Measurements from ENCODE around the gene ARFGAP1. TPM values are rescaled to one million over a fixed set of nuclear protein-coding genes. Genes with fewer than 3 reads are reported as not detected.

The ARFGAP1 gene
- total RNA-seq, 1 donor from 2014 or later = 128 TPM

GRCh38 chr20:63284981-63285524, 12.4 kb downstream of the ARFGAP1 start:
- Mint-ChIP-seq H3K27ac (ENCODE audit: unreplicated experiment) (no peak overlapping the region), H3K4me3 (no peak overlapping the region), H3K27me3 (ENCODE audit: low read depth) (no peaks in the 10 kb centered on the region), H3K36me3 (ENCODE audit: low read depth) (no peaks in the 10 kb centered on the region), H3K4me1 (no peaks in the 10 kb centered on the region), H3K9me3 (no peaks in the 10 kb centered on the region)
- DNase-seq (ENCODE audit: low read depth, low spot score) = no peak
- TF ChIP-seq, protein P1, sequence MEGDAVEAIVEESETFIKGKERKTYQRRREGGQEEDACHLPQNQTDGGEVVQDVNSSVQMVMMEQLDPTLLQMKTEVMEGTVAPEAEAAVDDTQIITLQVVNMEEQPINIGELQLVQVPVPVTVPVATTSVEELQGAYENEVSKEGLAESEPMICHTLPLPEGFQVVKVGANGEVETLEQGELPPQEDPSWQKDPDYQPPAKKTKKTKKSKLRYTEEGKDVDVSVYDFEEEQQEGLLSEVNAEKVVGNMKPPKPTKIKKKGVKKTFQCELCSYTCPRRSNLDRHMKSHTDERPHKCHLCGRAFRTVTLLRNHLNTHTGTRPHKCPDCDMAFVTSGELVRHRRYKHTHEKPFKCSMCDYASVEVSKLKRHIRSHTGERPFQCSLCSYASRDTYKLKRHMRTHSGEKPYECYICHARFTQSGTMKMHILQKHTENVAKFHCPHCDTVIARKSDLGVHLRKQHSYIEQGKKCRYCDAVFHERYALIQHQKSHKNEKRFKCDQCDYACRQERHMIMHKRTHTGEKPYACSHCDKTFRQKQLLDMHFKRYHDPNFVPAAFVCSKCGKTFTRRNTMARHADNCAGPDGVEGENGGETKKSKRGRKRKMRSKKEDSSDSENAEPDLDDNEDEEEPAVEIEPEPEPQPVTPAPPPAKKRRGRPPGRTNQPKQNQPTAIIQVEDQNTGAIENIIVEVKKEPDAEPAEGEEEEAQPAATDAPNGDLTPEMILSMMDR (conservative IDR thresholded peaks at IDR 0.05) = no peak

- TF ChIP-seq, protein P1 (conservative IDR thresholded peaks at IDR 0.05) = no peak
- Mint-ChIP-seq H3K4me3 (no peak overlapping the region), H3K36me3 (ENCODE audit: low read depth) (no peaks in the 10 kb centered on the region), H3K27me3 (ENCODE audit: low read depth) (no peaks in the 10 kb centered on the region), H3K4me1 (no peaks in the 10 kb centered on the region), H3K27ac (ENCODE audit: unreplicated experiment) (no peak overlapping the region), H3K9me3 (no peaks in the 10 kb centered on the region)
- no peak for DNase-seq (ENCODE audit: low read depth, low spot score)
Observed at GRCh38 chr20:63285636-63286615, 13.3 kb downstream of the ARFGAP1 start.

- peaks cover 2% of the 10 kb centered on the region for H3K4me1 Mint-ChIP-seq
- no peak for DNase-seq (ENCODE audit: low read depth, low spot score)
- no peaks in the 10 kb centered on the region for H3K27me3 Mint-ChIP-seq (ENCODE audit: low read depth)
- no peaks in the 10 kb centered on the region for H3K9me3 Mint-ChIP-seq
- no peak overlapping the region for H3K4me3 Mint-ChIP-seq
- TF ChIP-seq, protein P1 (conservative IDR thresholded peaks at IDR 0.05) = no peak
- no peaks in the 10 kb centered on the region for H3K36me3 Mint-ChIP-seq (ENCODE audit: low read depth)
- H3K27ac Mint-ChIP-seq (ENCODE audit: unreplicated experiment) = no peak overlapping the region
Observed at GRCh38 chr20:63286781-63287696, 14.4 kb downstream of the ARFGAP1 start.

GRCh38 chr20:63287697-63288580, 15.3 kb downstream of the ARFGAP1 start:
- Mint-ChIP-seq H3K36me3 (ENCODE audit: low read depth) (no peaks in the 10 kb centered on the region), H3K4me3 (no peak overlapping the region), H3K27me3 (ENCODE audit: low read depth) (no peaks in the 10 kb centered on the region), H3K9me3 (no peaks in the 10 kb centered on the region), H3K4me1 (peaks cover 4% of the 10 kb centered on the region), H3K27ac (ENCODE audit: unreplicated experiment) (no peak overlapping the region)
- TF ChIP-seq, protein P1 (conservative IDR thresholded peaks at IDR 0.05) = no peak
- no peak for DNase-seq (ENCODE audit: low read depth, low spot score)
